OCI-LY7 (cell line): ENCODE data around the gene PWP2.
"Not testable (repeated sequence)": the region's sequence is repeated elsewhere in the genome, so short reads cannot be mapped to it uniquely, and the experiment has no call there.

ENCODE experiments used
- CTCF ChIP-seq: fragments of 200-600 bp; sonication (generic); conservative IDR thresholded peaks from 2 replicates; pipeline ENCODE4 v1.5.1; 2014; ENCODE audit warnings: mild to moderate bottlenecking, antibody characterized with exemption, low read length, moderate library complexity, mixed read lengths
- EZH2phosphoT487 ChIP-seq: fragments of 200-600 bp; sonication (generic); IDR thresholded peaks from 2 replicates; pipeline ENCODE4 v1.6.1; 2018; ENCODE audit warnings: low read depth, borderline replicate concordance, mild to moderate bottlenecking, mixed run types, antibody characterized with exemption, low read length, moderate library complexity, mixed read lengths

GRCh38 chr21:44157439-44158081 lies 50.4 kb downstream of the PWP2 start:
- TF ChIP-seq CTCF, EZH2phosphoT487: not testable (repeated sequence)
